K562 (cell line): ENCODE results near the gene BICD1. TPM values are rescaled to one million over a fixed set of nuclear protein-coding genes. Genes with fewer than 3 reads are reported as not detected.

Experiments used
- CBFB ChIP-seq: sonication (generic); formaldehyde crosslinking; IDR thresholded peaks from 2 replicates; pipeline ENCODE4 v1.4.0; 2020; ENCODE audit warnings: mild to moderate bottlenecking, missing genetic modification reagents
- DPF2 ChIP-seq: fragments of 450-650 bp; IDR thresholded peaks from 2 replicates; pipeline ENCODE4 v1.6.1; 2016
- FOXJ2 ChIP-seq: fragments of 200-800 bp; sonication (Bioruptor generic); IDR thresholded peaks from 2 replicates; pipeline ENCODE4 v1.6.1; 2016; ENCODE audit warnings: missing genetic modification characterization, missing compliant biosample characterization
- NFE2 ChIP-seq: IDR thresholded peaks from 2 replicates; pipeline ENCODE4 v1.6.1; 2014; ENCODE audit warnings: antibody characterized with exemption, low read depth
- POLR2AphosphoS2 ChIP-seq: IDR thresholded peaks from 2 replicates; pipeline ENCODE4 v1.6.1; 2012; ENCODE audit warnings: low read length, improper control_type of control experiment
- PTTG1 ChIP-seq: fragments of 450-650 bp; IDR thresholded peaks from 2 replicates; pipeline ENCODE4 v1.6.1; 2016; ENCODE audit warnings: low read depth, mild to moderate bottlenecking, missing genetic modification characterization, missing compliant biosample characterization
- SETDB1 ChIP-seq: IDR thresholded peaks from one replicate; pipeline ENCODE4 v1.6.1; 2012; ENCODE audit warnings: low read length, control low read depth, inconsistent platforms
- SMC3 ChIP-seq: conservative IDR thresholded peaks from 2 replicates; pipeline ENCODE4 v1.6.1; 2011; ENCODE audit warnings: low read depth, low read length, improper control_type of control experiment; ENCODE audit not compliant: insufficient read depth
- STAG1 ChIP-seq: sonication (generic); formaldehyde crosslinking; IDR thresholded peaks from 2 replicates; pipeline ENCODE4 v1.5.0; 2020; ENCODE audit warnings: missing genetic modification reagents, borderline replicate concordance
- ZNF121 ChIP-seq: sonication (generic); formaldehyde crosslinking; conservative IDR thresholded peaks from 2 replicates; pipeline ENCODE4 v1.8.0; 2022; ENCODE audit warnings: missing genetic modification reagents
- ZNF668 ChIP-seq: fragments of 250-450 bp; sonication (Bioruptor Pico); IDR thresholded peaks from 2 replicates; pipeline ENCODE4 v1.8.0; 2022; ENCODE audit warnings: mild to moderate bottlenecking, inconsistent platforms
- ZNF780A ChIP-seq: fragments of 250-450 bp; sonication (Bioruptor Pico); IDR thresholded peaks from 2 replicates; pipeline ENCODE4 v1.5.0; 2021; ENCODE audit warnings: mild to moderate bottlenecking
- polyA plus RNA-seq, 8 experiments: library from polyadenylated mRNA; depleted of rRNA in 4 of 8; stranded (reverse) in 5 of 8; unstranded in 3 of 8; fragments of >200 nt; fragmentation: Nextera tagmentation in 2 of 8; fragmentation: Illumina TruSeq in 1 of 8; extraction: Ambion mirVana in 2 of 8; extraction: Trizol in 1 of 8; gene quantifications; 2 replicates each; pipeline versions ENCODE4 v1.2.1 to v1.2.3, GENCODE V29; 2011 to 2014; ENCODE audit warnings: inconsistent platforms in 1 of 8, missing spikeins in 1 of 8
- total RNA-seq, 7 experiments: library from RNA; depleted of rRNA in 6 of 7; stranded (reverse); fragments of >200 nt in 6 of 7; fragmentation: Illumina TruSeq in 2 of 7; extraction: Trizol in 2 of 7; gene quantifications; 2 replicates each; pipeline versions ENCODE4 v1.2.1 to v1.2.3, GENCODE V29; 2011 to 2021; ENCODE audit warnings: low replicate concordance in 1 of 7
- TF ChIP-seq, protein P1 (sequence below), 2 experiments: fragments of 450-650 bp; formaldehyde crosslinking in 1 of 2; IDR thresholded peaks; 2 replicates each; pipeline versions ENCODE4 v1.4.0 to v1.6.1; 2014 to 2020; ENCODE audit warnings: mild to moderate bottlenecking in 2 of 2, borderline replicate concordance in 1 of 2, low read depth in 1 of 2
- TF ChIP-seq, protein P2 (sequence below): fragments of 150-350 bp; conservative IDR thresholded peaks from 2 replicates; pipeline ENCODE4 v1.6.1; 2014; ENCODE audit warnings: low read length
- TF ChIP-seq, protein P3 (sequence below): sonication (generic); IDR thresholded peaks from 2 replicates; pipeline ENCODE4 v1.6.1; 2016
- TF ChIP-seq, protein P4 (sequence below): fragments of 250-450 bp; sonication (Bioruptor Pico); IDR thresholded peaks from 2 replicates; pipeline ENCODE4 v1.5.1; 2021; ENCODE audit warnings: mild to moderate bottlenecking

BICD1 gene
- total and polyA plus RNA-seq, 9 of the 15 experiments (the other 6 are each of a cell fraction or from before 2014, with no cell fraction given) = 3.5 to 21.1 (median 12.5) TPM

DNA sequence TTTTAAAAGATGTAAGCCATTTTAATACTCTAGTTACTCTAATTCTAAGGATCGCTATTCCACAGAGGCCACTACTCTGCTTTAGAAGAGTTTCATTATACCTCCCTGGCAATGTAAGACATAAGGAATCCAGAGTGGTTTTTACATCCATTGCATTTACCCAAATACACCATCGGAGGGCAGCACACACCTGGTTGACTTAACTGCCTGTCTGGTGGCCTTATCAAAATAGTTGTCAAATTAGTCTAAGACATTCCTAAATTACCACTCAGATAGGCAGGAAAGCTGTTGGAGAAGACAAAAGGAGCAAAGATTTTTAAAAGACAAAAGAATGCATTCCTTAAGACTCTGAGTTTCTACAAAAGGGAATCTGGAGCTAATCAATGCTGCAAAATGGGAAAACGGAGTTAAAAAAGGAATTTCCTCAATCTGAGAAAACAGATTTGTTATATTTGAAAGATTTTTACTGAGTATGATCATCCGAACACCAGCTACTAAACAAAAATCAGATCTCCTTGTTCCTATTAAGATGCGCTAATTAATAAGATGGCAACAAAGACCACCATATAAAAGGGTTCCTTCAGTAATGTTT, 258.9 kb downstream of the BICD1 start (continued):
- TF ChIP-seq, protein P1, sequence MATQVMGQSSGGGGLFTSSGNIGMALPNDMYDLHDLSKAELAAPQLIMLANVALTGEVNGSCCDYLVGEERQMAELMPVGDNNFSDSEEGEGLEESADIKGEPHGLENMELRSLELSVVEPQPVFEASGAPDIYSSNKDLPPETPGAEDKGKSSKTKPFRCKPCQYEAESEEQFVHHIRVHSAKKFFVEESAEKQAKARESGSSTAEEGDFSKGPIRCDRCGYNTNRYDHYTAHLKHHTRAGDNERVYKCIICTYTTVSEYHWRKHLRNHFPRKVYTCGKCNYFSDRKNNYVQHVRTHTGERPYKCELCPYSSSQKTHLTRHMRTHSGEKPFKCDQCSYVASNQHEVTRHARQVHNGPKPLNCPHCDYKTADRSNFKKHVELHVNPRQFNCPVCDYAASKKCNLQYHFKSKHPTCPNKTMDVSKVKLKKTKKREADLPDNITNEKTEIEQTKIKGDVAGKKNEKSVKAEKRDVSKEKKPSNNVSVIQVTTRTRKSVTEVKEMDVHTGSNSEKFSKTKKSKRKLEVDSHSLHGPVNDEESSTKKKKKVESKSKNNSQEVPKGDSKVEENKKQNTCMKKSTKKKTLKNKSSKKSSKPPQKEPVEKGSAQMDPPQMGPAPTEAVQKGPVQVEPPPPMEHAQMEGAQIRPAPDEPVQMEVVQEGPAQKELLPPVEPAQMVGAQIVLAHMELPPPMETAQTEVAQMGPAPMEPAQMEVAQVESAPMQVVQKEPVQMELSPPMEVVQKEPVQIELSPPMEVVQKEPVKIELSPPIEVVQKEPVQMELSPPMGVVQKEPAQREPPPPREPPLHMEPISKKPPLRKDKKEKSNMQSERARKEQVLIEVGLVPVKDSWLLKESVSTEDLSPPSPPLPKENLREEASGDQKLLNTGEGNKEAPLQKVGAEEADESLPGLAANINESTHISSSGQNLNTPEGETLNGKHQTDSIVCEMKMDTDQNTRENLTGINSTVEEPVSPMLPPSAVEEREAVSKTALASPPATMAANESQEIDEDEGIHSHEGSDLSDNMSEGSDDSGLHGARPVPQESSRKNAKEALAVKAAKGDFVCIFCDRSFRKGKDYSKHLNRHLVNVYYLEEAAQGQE (IDR thresholded peaks at IDR 0.05; ENCODE audit: borderline replicate concordance) = peak; percentile 76
- TF ChIP-seq, protein P1 (CRISPR knock-in tag; IDR thresholded peaks at IDR 0.05; ENCODE audit: low read depth) = no peak
- TF ChIP-seq CBFB (no peak), DPF2 (no peak), ZNF121 (CRISPR knock-in tag) (no peak), FOXJ2 (no peak), ZNF668 (CRISPR knock-in tag) (no peak), PTTG1 (tag) (no peak), SETDB1 (no peak), NFE2 (no peak), ZNF780A (no peak), STAG1 (CRISPR knock-in tag) (peak; percentile 51; the same call in 1 of the 2 replicates), SMC3 (peak; percentile 77), POLR2AphosphoS2 (no peak)
- TF ChIP-seq, protein P2, sequence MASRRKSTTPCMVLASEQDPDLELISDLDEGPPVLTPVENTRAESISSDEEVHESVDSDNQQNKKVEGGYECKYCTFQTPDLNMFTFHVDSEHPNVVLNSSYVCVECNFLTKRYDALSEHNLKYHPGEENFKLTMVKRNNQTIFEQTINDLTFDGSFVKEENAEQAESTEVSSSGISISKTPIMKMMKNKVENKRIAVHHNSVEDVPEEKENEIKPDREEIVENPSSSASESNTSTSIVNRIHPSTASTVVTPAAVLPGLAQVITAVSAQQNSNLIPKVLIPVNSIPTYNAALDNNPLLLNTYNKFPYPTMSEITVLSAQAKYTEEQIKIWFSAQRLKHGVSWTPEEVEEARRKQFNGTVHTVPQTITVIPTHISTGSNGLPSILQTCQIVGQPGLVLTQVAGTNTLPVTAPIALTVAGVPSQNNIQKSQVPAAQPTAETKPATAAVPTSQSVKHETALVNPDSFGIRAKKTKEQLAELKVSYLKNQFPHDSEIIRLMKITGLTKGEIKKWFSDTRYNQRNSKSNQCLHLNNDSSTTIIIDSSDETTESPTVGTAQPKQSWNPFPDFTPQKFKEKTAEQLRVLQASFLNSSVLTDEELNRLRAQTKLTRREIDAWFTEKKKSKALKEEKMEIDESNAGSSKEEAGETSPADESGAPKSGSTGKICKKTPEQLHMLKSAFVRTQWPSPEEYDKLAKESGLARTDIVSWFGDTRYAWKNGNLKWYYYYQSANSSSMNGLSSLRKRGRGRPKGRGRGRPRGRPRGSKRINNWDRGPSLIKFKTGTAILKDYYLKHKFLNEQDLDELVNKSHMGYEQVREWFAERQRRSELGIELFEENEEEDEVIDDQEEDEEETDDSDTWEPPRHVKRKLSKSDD = no peak
- TF ChIP-seq, protein P3, sequence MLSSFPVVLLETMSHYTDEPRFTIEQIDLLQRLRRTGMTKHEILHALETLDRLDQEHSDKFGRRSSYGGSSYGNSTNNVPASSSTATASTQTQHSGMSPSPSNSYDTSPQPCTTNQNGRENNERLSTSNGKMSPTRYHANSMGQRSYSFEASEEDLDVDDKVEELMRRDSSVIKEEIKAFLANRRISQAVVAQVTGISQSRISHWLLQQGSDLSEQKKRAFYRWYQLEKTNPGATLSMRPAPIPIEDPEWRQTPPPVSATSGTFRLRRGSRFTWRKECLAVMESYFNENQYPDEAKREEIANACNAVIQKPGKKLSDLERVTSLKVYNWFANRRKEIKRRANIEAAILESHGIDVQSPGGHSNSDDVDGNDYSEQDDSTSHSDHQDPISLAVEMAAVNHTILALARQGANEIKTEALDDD = peak; percentile 44; the same call in 1 of the 2 replicates
- TF ChIP-seq, protein P4, sequence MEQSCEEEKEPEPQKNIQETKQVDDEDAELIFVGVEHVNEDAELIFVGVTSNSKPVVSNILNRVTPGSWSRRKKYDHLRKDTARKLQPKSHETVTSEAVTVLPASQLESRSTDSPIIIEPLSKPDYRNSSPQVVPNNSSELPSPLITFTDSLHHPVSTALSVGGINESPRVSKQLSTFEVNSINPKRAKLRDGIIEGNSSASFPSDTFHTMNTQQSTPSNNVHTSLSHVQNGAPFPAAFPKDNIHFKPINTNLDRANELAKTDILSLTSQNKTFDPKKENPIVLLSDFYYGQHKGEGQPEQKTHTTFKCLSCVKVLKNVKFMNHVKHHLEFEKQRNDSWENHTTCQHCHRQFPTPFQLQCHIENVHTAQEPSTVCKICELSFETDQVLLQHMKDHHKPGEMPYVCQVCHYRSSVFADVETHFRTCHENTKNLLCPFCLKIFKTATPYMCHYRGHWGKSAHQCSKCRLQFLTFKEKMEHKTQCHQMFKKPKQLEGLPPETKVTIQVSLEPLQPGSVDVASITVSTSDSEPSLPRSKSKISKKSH (CRISPR knock-in tag) = no peak
